GM12878 (cell line): ENCODE measurements around the gene KIAA1328. TPM values are rescaled to one million over a fixed set of nuclear protein-coding genes. Genes with fewer than 3 reads are reported as not detected.
"Not testable (repeated sequence)": the region's sequence is repeated elsewhere in the genome, so short reads cannot be mapped to it uniquely, and the experiment has no call there.

Experiments
- ATAC-seq: fragments of 200-7000 bp; cut with Tn5 transposase; 3 replicates; pipeline ENCODE4 v1.9.1; 2020; ENCODE audit warnings: mild to moderate bottlenecking, moderate library complexity
- BruUV-seq: library from RNA; stranded (reverse); fragments of 400-500 nt; replicated peaks from 2 replicates; lab custom pipeline; 2021; lab: Mats Ljungman, UMichigan
- CTCF ChIA-PET: fragments of 300-600 bp; sonication (Branson Sonifier 250); formaldehyde crosslinking; extraction: SDS; loops from one replicate; lab custom pipeline; 2021; ENCODE audit warnings: inconsistent platforms; lab: Yijun Ruan, JAX
- POLR2A ChIA-PET: fragments of 350-600 bp; formaldehyde crosslinking; extraction: SDS; loops from one replicate; lab custom pipeline; 2021; ENCODE audit warnings: inconsistent platforms; lab: Charles Lee
- RAD21 ChIA-PET: fragments of 300-600 bp; sonication (Branson Sonifier 250); formaldehyde crosslinking; loops from one replicate; lab custom pipeline; 2023; ENCODE audit warnings: antibody characterized with exemption; ENCODE audit not compliant: unreplicated experiment; lab: Charles Lee
- SMC1A ChIA-PET: fragments of 300-600 bp; sonication (Branson Sonifier 250); formaldehyde crosslinking; loops from one replicate; lab custom pipeline; 2023; ENCODE audit not compliant: unreplicated experiment, uncharacterized antibody; lab: Charles Lee
- DNase-seq: peaks from one replicate; pipeline ENCODE4 v3.0.0-alpha.2; 2011; ENCODE audit warnings: low read depth, low spot score
- FAIRE-seq: peaks from 3 replicates; lab custom pipeline; 2011; peaks lifted over from hg19 to GRCh38; lab: Jason Lieb, UNC
- H2AFZ ChIP-seq: 2 replicates; pipeline ENCODE4 v1.6.0; 2011; ENCODE audit warnings: low read depth, low read length, control low read depth; ENCODE audit not compliant: control insufficient read depth
- H3K27ac ChIP-seq: 2 replicates; pipeline ENCODE4 v1.5.1; 2011; ENCODE audit warnings: control low read depth; ENCODE audit not compliant: control insufficient read depth, insufficient read depth
- H3K27me3 ChIP-seq, 2 experiments: replicated peaks in 1 of 2; 2 replicates each; pipeline versions ENCODE4 v1.6.0 to v1.6.1; 2011; ENCODE audit warnings: low read length in 1 of 2; ENCODE audit not compliant: control insufficient read depth in 2 of 2, insufficient read depth in 2 of 2
- H3K36me3 ChIP-seq, 2 experiments: 2 replicates each; pipeline ENCODE4 v1.5.1; 2011; ENCODE audit warnings: low read length in 1 of 2; ENCODE audit not compliant: control insufficient read depth in 2 of 2, insufficient read depth in 2 of 2
- H3K4me1 ChIP-seq: 2 replicates; pipeline ENCODE4 v1.6.1; 2011; ENCODE audit warnings: mild to moderate bottlenecking, low read length, moderate library complexity, mixed read lengths; ENCODE audit not compliant: control insufficient read depth, insufficient read depth
- H3K4me2 ChIP-seq: 2 replicates; pipeline ENCODE4 v1.6.0; 2011; ENCODE audit warnings: control low read depth; ENCODE audit not compliant: control insufficient read depth, insufficient read depth
- H3K4me3 ChIP-seq: fragments of 200-600 bp; sonication (generic); 2 replicates; pipeline ENCODE4 v1.5.1; 2016
- H3K79me2 ChIP-seq: 2 replicates; pipeline ENCODE4 v1.6.0; 2011; ENCODE audit warnings: low read length; ENCODE audit not compliant: control insufficient read depth, insufficient read depth
- H3K9ac ChIP-seq: 2 replicates; pipeline ENCODE4 v1.8.0; 2011; ENCODE audit warnings: low read length, control low read depth, mixed read lengths; ENCODE audit not compliant: control insufficient read depth, insufficient read depth
- H3K9me3 ChIP-seq: replicated peaks from 3 replicates; pipeline ENCODE4 v1.5.1; 2011; ENCODE audit warnings: mild to moderate bottlenecking, low read length; ENCODE audit not compliant: control insufficient read depth, insufficient read depth
- H4K20me1 ChIP-seq: 2 replicates; pipeline ENCODE4 v1.6.0; 2011; ENCODE audit not compliant: control insufficient read depth, insufficient read depth
- BHLHE40 ChIP-seq, 2 experiments: fragments of 450-650 bp in 1 of 2; IDR thresholded peaks; 2 replicates each; pipeline ENCODE4 v1.6.1; 2011 to 2017; ENCODE audit warnings: low read depth in 2 of 2, borderline replicate concordance in 1 of 2, improper control_type of control experiment in 1 of 2, low read length in 1 of 2, mild to moderate bottlenecking in 1 of 2
- BMI1 ChIP-seq: fragments of 450-650 bp; IDR thresholded peaks from 2 replicates; pipeline ENCODE4 v1.6.1; 2016; ENCODE audit warnings: mild to moderate bottlenecking, moderate library complexity, borderline replicate concordance
- E2F4 ChIP-seq: IDR thresholded peaks from 2 replicates; pipeline ENCODE4 v1.6.1; 2012; ENCODE audit warnings: low read depth, low read length, improper control_type of control experiment
- HDGF ChIP-seq: fragments of 450-650 bp; IDR thresholded peaks from 2 replicates; pipeline ENCODE4 v1.6.1; 2016; ENCODE audit warnings: antibody characterized with exemption
- NFYA ChIP-seq: IDR thresholded peaks from 2 replicates; pipeline ENCODE4 v1.6.1; 2011; ENCODE audit warnings: low read depth, mild to moderate bottlenecking, low read length, improper control_type of control experiment, borderline replicate concordance
- SUPT20H ChIP-seq: IDR thresholded peaks from 2 replicates; pipeline ENCODE4 v1.6.1; 2011; ENCODE audit warnings: low read depth, mild to moderate bottlenecking, low read length, moderate library complexity, borderline replicate concordance; ENCODE audit not compliant: control insufficient read depth
- ZNF217 ChIP-seq: fragments of 450-650 bp; IDR thresholded peaks from 2 replicates; pipeline ENCODE4 v1.6.1; 2017; ENCODE audit warnings: antibody characterized with exemption, mild to moderate bottlenecking
- WGBS: methylation state at CpG from one replicate; pipeline ENCODE4 v1.1.6; 2016; ENCODE audit warnings: low lambda C conversion rate; ENCODE audit not compliant: insufficient replicate concordance, insufficient coverage; ENCODE audit errors: missing lambda C conversion rate; 5-methylcytosine and 5-hydroxymethylcytosine counted together
- in situ Hi-C: fragments of 300-500 bp; cut with MboI; formaldehyde crosslinking; loops from 9 replicates; pipeline ENCODE4 v1.14.3; 2018; ENCODE audit warnings: mixed read lengths
- intact Hi-C: fragments of 100-400 bp; cut with micrococcal nuclease; formaldehyde crosslinking; loops from one replicate; pipeline ENCODE4 v1.14.2; 2022; ENCODE audit not compliant: unreplicated experiment
- polyA plus RNA-seq, 11 experiments: library from polyadenylated mRNA; depleted of rRNA in 4 of 11; unstranded in 6 of 11; stranded (reverse) in 5 of 11; fragments of >200 nt; fragmentation: Nextera tagmentation in 4 of 11; fragmentation: Illumina TruSeq in 1 of 11; extraction: Ambion mirVana in 4 of 11; extraction: Trizol in 1 of 11; gene quantifications; 1 replicate in 1 of 11; 2 replicates in 10 of 11; pipeline versions ENCODE4 v1.2.1 to v1.2.3, GENCODE V29; 2011 to 2016; ENCODE audit warnings: inconsistent platforms in 2 of 11, missing spikeins in 2 of 11, low read depth in 1 of 11
- total RNA-seq, 4 experiments: library from RNA; depleted of rRNA in 3 of 4; stranded (reverse); fragments of >200 nt in 3 of 4; fragmentation: Illumina TruSeq in 1 of 4; extraction: Trizol in 1 of 4; gene quantifications; 2 replicates each; pipeline versions ENCODE4 v1.2.1 to v1.2.3, GENCODE V29; 2013 to 2021

The KIAA1328 gene
- total and polyA plus RNA-seq, 10 of the 15 experiments (the other 5 are each of a cell fraction or from before 2014, with no cell fraction given): 3.1 to 7.1 (median 4.6) TPM

GRCh38 chr18:36871801-36872200 is 42.9 kb downstream of the KIAA1328 start:
- POLR2A ChIA-PET: no interaction called here
- SMC1A ChIA-PET: no interaction called here
- H2AFZ ChIP-seq: no peak overlapping the region
- in situ Hi-C loops: no loop called here
- H3K79me2 ChIP-seq: no peaks in the 10 kb centered on the region
- 85% methylated on average over 3 of the region's 3 CpGs for WGBS
- ATAC-seq: no peak
- no peak overlapping the region for H3K27ac ChIP-seq
- no peaks in the 10 kb centered on the region for H4K20me1 ChIP-seq
- RAD21 ChIA-PET: no interaction called here
- no TSS peak for BruUV-seq
- CTCF ChIA-PET: no interaction called here
- H3K4me1 ChIP-seq: no peaks in the 10 kb centered on the region
- no peaks in the 10 kb centered on the region for H3K27me3 ChIP-seq
- TF ChIP-seq BHLHE40 (IDR thresholded peaks at IDR 0.05; ENCODE audit: borderline replicate concordance in 1 of 2, low read depth in 2 of 2, low read length in 1 of 2) (no peak), HDGF (no peak)
- TF ChIP-seq, all 136 proteins: peak for 0
- Histone ChIP-seq H3K4me2 (no peak overlapping the region), H3K9ac (no peak overlapping the region), H3K9me3 (no peaks in the 10 kb centered on the region), H3K4me3 (no peak overlapping the region), H3K36me3 (no peaks in the 10 kb centered on the region)
- intact Hi-C loops: no loop called here
- DNase-seq: no peak
- FAIRE-seq: no peak

- TF ChIP-seq E2F4 (no peak), HDGF (no peak), ZNF217 (no peak), BMI1 (no peak), NFYA (no peak), SUPT20H (no peak)
- TF ChIP-seq, all 136 proteins: peak for 0
Measured at GRCh38 chr18:36872329-36872728, 43.4 kb downstream of the KIAA1328 start.

GRCh38 chr18:36873826-36874225 is 44.9 kb downstream of the KIAA1328 start:
- H3K9me3 ChIP-seq, H3K27me3 ChIP-seq, POLR2A ChIA-PET, ATAC-seq, H2AFZ ChIP-seq, H3K9ac ChIP-seq, H3K27ac ChIP-seq, CTCF ChIA-PET, BruUV-seq, FAIRE-seq, in situ Hi-C loops, H3K36me3 ChIP-seq, intact Hi-C loops, H3K4me1 ChIP-seq, H3K79me2 ChIP-seq, RAD21 ChIA-PET, H3K4me2 ChIP-seq, DNase-seq, H4K20me1 ChIP-seq, H3K4me3 ChIP-seq: not testable (repeated sequence)
- SMC1A ChIA-PET: interaction anchor here (0.9 kb wide), 1 partner anchor 9 kb away, joined by 3 read pairs; no protein-coding TSS in a partner anchor

More at GRCh38 chr18:36872329-36872728, 43.4 kb downstream of the KIAA1328 start:
- H3K36me3 ChIP-seq: no peaks in the 10 kb centered on the region
- H3K4me3 ChIP-seq: no peak overlapping the region
- H3K9me3 ChIP-seq: no peaks in the 10 kb centered on the region
- BruUV-seq: no TSS peak
- H4K20me1 ChIP-seq: no peaks in the 10 kb centered on the region
- RAD21 ChIA-PET: no interaction called here
- ATAC-seq (no peak), DNase-seq (no peak), FAIRE-seq (no peak)
- H3K4me2 ChIP-seq: no peak overlapping the region
- no peaks in the 10 kb centered on the region for H3K4me1 ChIP-seq
- intact Hi-C loops: no loop called here
- POLR2A ChIA-PET: no interaction called here
- no peaks in the 10 kb centered on the region for H3K79me2 ChIP-seq
- no peaks in the 10 kb centered on the region for H3K27me3 ChIP-seq
- no peak overlapping the region for H3K9ac ChIP-seq
- H2AFZ ChIP-seq: no peak overlapping the region
- H3K27ac ChIP-seq: no peak overlapping the region
- in situ Hi-C loops: no loop called here
- CTCF ChIA-PET: no interaction called here
- SMC1A ChIA-PET: no interaction called here
